Activated CD4-positive, alpha-beta T cell treated with anti-CD3 and anti-CD28 coated beads, Interleukin-2, amount 50 U/mL, for 48 hours (primary cell): ENCODE measurements around the gene STARD8.
"Not testable (repeated sequence)": the region's sequence is repeated elsewhere in the genome, so short reads cannot be mapped to it uniquely, and the experiment has no call there.

Experiments
- DNase-seq, 2 experiments: peaks; one replicate each; pipeline ENCODE4 v3.0.0-alpha.2; 2020

Gene STARD8

DNA sequence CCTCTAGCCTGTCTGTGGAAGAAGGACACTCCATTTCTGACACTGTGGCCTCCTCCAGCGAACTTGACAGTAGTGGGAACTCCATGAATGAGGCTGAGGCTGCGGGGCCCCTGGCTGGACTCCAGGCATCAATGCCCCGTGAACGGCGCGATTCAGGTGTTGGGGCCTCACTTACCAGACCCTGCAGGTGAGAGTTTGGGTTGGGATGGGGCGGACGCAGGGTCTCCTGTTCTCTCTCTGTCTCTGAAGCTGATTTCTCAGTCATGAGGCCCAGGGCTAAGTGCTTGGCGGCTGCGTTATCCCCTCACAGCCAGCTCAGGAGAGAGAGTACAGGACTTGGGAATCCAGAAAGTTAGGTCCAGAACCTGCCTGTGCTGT is 71.0 kb downstream of the STARD8 start:
- no peak for DNase-seq

DNA sequence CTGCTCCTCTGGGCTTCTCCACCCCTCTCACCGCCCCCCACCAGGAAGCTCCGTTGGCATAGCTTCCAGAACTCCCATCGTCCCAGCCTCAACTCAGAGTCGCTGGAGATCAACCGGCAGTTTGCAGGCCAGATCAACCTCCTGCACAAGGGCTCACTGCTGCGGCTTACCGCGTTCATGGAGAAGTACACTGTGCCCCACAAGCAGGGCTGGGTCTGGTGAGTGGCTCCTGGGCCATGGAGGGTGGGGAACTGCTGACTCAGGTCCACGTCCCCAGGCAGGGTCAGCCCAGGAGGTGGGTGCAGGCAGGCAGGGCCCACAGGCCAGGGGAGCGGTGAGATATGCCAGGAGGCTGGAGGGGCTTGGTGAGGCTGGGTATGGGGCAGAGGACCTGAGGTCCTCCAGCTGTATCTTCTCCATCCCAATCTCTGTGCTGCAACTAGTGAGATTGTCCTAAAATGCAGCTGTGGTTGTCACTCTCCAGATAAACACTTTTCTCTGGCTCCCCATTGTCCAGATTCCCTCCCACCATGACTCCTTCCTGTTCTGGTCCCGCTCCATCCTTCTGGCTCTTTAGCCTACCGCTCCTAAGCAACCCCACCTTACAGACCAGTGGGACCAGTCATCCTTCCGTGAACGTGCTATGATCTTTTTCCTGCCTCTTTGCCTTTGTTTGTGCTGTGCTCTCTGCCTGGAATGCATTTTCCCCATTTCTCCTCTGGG is 71.9 kb downstream of the STARD8 start:
- no peak for DNase-seq

DNA sequence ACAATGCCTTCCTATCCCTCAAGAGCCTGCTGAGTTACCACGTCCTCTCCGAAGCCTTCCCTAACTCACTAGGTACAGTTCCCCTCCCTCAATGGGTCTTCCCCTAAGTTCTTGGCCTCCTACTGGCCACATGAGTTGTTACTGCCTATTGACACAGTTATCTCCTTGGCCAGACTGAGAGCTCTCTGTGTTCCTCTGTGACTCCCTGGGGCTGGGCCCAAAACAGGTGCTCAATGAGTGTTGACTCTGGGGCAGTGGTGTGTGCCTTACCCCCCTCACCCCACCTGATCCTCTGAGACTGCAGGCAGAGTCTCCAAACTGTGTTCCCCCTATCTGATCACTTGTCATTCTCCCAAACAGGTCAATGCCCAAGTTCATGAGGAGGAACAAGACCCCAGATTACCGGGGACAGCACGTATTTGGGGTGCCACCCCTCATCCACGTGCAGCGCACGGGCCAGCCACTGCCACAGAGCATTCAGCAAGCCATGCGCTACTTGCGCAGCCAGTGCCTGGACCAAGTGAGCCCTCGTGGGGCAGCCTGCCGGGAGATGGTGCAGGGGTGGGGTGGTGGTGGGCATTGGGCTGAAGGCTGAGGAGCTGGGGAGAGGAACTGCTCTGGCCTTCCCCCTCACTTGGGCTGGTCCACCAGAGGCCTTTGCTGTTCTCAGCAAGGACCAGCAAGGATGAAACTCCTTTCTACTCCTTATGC is 72.6 kb downstream of the STARD8 start:
- no peak for DNase-seq

DNA sequence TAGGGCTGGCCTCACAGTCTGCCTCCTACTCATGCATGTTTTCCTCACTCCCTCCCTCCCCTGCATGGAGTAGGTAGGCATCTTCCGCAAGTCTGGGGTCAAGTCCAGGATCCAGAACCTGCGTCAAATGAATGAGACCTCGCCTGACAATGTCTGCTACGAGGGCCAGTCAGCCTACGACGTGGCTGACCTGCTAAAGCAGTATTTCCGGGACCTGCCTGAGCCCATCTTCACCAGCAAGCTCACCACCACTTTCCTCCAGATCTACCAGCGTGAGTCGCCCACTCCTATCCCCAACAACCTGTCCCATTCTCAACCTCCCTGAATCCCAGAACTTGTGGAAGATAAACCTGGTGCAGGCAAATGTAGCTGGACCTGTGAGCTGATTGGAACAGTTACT is 73.4 kb downstream of the STARD8 start:
- no peak for DNase-seq

DNA sequence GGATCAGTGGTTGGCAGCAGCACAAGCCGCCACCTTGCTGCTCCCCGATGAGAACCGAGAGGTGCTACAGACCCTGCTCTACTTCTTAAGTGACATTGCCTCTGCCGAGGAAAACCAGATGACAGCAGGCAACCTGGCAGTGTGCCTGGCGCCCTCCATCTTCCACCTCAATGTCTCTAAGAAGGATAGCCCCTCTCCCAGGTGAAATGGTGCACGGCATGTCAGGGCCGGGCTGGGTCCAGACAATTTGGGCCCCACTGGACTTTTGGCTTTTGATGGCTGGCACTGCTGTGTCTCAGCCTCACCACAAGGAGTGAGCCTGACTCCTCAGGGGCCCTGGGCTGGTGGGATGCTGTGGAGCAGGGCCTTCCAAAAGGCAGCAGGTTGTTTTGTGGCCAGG is 74.1 kb downstream of the STARD8 start:
- DNase-seq: no peak

DNA sequence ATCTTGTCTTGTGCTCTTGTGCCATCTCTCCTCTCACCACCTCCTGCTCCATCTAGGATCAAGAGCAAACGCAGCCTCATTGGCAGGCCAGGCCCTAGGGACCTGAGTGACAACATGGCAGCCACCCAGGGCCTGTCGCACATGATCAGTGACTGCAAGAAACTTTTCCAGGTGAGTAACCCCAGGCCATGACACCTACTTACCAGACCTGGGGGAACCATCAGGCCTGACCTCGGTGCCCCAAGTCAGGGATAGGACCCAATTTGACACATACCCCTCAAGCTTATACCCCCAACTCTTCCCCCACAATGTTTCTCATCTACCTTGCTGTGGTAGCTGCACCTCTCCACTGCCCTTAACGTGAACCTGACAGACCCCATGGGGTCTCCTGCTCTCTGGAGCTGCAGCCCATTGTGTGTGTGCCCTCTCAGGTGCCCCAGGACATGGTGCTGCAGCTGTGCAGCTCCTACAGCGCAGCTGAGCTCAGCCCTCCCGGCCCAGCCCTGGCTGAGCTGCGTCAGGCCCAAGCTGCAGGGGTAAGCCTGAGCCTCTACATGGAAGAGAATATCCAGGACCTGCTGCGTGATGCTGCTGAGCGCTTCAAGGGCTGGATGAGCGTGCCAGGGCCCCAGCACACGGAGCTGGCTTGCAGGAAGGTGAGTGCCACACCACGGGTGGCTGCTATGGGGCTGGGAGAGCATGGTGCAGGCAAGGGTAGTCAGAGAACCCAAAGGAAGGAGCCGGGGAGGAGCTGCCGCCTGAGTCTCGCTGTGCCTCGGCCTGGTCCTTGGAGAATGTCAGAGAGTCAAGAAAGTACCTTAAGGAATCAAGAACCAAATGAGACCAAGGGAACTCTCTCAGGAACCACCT is 74.8 kb downstream of the STARD8 start:
- DNase-seq: no peak

DNA sequence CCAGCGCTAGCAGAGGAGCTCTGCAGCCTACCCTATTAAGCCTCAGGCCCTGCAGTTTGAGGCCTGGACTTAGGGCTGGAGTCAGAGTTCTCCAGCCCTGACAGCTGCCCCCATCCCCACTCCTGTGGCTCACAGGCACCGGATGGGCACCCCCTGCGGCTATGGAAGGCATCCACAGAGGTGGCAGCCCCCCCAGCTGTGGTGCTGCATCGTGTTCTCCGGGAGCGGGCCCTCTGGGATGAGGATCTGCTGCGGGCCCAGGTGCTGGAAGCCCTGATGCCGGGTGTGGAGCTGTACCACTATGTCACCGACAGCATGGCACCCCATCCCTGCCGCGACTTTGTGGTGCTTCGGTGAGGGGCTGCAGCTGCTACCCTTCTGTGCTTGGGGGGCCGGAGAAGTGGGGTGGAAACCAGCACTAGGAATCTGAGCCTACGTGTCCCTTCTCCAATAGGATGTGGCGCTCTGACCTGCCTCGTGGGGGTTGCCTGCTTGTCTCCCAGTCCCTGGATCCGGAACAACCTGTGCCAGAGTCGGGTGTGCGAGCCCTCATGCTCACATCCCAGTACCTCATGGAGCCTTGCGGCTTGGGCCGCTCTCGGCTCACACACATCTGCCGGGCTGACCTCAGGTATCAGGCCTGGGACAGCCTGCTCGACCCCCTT is 76.2 kb downstream of the STARD8 start:
- no peak for DNase-seq

DNA sequence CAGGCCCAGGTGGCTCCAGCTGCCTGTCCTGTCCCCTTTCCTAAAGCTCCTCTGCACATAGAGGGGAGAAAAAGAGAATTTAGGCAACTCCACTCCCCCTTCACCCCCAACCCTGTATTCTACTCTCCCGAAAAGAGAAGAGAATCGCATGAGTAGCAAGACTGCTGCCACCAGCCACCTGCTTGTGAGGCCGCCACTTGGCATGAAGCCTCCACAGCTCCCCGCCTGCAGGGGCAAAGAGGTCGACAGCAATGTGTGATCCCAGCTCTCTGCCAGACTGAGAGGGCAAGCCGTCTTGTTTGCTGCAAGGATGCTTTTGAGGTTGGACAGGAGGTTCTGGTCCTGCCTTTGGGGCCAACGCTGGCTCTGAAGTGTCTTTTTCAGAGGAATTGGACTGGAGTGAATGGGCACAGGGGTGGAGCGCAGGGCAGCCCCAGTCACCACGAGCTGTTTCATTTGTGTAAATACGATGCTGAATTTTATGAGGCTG is 77.1 kb downstream of the STARD8 start:
- DNase-seq: no peak

DNA sequence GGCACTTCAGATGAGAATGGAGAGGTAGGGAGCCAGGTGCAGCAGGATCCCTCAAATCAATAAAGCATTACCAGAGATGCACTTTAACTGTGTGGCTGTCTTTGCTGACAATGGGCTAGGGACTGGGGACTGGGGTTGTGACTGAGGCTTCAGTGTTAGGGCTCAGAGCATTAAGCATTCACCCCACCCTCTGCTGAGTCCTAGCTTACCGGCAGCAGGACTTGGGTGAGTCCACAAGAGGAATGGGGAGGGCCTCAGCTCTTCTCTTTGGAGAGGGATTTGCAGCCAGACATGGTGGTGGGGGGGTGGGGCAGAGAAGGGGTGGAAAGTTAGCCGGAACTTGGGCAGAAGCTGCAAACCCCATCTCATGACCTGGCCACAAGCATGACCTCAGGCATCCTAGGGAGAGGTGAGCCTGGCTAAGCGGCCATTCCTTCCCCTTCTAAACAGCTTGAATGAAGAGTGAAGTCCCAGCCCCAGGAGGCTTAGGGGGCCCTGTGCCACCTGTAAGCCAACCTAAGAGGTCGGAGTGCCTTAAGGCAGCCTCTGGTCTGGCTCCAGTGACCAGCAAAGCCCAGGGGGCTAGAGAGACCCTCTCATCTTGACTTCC is 78.4 kb downstream of the STARD8 start:
- DNase-seq: no peak

DNA sequence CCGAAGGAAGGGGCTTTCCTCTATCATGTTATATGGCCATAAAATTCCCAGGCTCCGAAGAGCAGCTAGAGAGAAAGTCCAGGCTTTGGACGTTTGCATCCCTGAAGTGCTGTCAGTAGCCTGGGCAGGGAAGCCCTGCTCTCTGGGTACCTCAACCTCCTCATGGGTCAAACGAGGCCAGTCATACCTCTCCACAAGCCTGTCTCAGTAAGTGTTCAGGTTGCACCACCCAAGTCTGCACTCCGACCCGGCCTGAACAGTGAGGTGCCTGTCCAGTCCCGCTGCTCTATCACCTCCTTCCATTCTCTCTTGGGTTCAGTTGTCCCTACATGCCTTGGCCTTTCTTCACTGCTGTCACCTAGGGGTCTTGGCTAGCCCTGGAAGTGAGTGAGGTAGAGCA is 78.9 kb downstream of the STARD8 start:
- no peak for DNase-seq

DNA sequence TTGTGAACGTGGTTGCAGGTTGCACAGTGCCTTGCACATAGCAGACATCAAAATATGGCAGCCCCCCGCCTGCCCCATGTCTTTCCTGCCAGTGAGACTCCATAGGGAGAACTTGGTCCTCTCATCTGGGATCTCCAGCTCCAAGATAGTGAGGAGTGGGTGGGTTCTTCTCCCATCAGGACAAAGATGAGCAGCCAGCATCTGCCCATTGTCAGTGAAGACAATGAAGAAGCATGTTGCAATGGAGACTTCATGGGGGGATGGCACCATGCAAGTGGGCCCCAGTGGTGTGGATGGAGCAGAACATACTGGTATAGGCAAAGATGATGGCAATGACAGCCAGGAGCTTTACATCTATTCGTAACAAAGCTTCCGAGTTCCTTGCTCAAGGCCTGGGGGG is 80.2 kb downstream of the STARD8 start:
- DNase-seq: no peak

DNA sequence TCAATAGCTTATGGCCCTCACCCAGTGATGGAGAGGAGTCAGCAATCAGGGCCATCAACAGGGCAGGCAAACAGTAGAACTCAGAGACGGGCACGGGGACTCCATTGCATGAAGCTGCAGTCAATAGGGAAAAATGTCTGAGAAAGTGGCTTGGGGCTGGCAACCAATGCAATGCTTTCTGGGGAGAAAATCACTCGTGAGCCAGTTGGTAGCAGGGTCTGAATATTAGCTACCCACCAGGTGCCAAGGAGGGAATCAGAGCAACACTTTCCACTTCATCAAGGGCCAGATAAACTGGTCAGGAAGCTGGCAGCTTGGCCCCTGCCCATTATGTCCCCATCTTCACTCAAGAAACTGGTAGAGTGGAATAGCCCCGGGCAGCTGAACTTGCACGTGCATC is 80.7 kb downstream of the STARD8 start:
- DNase-seq: no peak

DNA sequence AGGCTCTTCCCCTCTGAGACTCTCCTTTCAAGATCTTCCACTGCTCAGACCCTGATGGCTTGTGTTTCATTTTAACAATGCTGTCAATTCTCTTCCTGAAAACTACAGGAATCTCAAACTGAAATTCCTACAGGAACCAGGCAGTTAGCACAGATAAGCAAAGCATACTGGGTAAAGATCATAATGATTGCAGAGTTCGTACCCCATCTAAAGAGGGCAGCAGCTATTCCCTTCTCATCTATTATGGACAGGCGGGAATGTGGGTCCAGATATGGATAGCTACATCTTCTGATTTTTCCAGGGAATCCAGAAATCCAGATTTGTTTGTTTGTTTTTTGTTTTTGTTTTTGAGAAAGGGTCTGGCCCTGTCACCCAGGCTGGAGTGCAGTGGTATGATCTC is 83.8 kb downstream of the STARD8 start:
- DNase-seq: no peak

DNA sequence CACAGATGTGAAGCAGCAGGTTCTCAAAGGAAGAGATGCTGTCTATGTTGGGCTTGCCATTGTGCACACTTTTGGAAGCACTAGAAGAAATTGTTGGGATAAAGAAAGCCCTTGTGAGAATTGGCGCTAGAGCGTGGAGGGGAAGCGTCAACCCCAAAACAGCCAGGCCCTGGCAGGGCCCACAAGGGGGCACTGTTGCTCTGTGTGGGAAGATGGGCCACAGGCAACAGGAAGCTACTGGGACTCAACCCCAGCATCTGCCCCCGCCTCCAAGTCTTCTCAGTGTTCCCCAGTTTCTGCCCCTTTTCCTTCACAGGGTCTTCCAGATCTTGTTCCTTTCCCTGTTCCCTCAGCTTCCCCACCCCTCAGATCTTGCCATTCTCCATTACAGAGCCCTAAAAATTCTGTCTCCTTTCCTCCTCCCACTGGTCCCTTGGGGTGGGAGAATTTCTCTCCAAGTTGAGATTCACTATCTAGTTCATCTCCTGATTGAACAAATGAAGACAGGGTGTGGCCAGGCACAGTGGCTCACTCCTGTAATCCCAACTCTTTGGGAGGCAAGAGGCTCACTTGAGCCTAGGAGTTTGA is 85.5 kb downstream of the STARD8 start:
- peak; percentile 70 to 74 for DNase-seq

DNA sequence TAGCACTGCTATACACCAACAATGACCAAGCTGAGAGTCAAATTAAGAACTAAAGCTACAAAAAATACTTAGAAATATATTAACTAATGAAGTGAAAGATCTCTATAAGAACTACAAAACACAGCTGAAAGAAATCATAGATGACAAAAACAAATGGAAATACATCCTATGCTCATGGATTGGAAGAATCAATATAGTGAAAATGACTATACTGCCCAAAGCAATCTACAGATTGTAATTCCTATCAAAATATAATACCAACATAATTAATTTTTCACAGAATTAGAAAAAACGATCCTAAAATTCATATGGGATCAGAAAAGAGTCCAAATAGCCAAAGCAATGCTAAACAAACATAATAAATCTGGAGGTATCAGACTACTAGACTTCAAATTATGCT is 87.8 kb downstream of the STARD8 start:
- DNase-seq: no peak

DNA sequence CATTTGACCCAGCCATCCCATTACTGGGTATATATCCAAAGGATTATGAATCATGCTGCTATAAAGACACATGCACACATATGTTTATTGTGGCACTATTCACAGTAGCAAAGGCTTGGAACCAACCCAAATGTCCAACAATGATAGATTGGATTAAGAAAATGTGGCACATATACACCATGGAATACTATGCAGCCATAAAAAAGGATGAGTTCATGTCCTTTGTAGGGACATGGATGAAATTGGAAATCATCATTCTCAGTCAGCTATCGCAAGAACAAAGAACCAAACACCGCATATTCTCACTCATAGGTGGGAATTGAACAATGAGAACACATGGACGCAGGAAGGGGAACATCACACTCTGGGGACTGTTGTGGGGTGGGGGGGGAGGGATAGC is 94.4 kb downstream of the STARD8 start:
- DNase-seq: not testable (repeated sequence)

DNA sequence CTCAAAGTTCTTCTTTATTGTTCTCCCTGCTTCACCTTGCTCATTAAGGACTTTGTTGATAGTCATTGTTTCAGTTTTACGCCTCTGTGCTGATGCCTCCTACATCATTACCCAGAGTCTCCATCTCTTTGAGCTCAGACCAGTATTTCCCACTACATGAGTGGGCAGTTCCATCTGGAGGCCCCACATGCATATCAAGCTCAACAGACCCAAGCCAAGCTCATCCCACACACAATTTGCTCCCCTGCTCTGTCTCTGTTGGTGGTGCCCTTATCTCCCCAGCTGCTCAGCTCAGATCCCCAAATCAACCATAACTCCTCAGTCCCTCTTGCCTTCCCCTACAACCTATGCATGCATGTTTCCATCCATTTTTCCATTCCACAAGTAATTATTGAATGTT is 96.3 kb downstream of the STARD8 start:
- DNase-seq: no peak

DNA sequence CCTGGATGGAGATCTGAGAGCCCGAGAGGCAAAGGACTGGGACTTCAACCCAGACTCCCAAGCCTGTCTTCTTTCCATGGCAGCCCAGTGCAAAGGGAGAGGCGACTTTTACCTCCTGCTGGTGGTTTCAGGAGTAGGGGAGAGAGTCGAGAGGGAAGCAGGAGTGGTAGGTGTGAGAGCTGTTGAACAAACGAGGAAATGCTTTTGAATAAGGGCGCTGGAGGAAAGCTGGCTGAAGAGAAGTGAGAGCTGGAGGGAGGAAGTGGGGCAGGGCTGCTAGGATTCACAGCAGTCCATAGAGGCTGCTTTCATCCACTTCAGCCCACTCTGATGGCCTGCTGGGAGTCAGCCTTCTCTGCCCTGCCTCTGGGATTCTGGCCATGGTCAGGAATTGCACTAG is 99.5 kb downstream of the STARD8 start:
- DNase-seq: no peak

DNA sequence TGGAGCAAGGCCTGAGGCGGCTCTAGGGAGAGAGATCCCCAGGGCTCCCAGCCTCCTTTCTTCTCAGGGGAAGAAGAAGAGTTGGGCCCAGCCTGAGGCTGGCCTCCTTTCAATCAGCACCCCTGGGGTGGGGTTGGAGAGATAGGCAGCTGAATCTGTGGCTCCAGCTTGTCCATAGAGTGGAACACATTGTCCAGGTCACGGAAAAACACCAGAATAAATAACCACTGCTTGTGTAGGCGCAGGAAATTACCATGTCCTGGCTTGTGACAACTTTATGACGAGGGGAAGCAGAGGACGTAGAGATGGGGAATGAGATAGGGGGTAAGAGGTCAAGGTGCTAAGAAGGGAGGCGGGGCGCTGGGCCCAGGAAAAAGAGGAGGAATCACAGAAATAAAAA is 100.6 kb downstream of the STARD8 start:
- DNase-seq: no peak

DNA sequence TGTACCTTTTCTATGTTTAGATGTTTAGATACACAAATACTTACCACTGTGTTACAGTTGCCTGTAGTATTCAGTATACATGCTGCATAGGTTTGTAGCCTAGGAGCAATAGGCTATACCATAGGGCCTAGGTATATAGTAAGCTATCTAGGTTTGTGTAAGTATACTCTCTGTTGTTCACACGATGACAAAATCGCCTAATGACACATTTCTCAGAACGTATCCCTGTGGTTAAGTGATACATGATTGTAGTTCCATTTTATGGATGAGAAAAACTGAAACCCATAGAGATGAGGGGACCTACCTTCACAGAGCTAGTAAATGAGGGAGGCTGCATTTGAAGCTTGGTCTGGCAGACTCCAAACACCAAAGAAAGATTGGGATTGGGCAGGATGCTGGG is 102.0 kb downstream of the STARD8 start:
- DNase-seq: no peak

DNA sequence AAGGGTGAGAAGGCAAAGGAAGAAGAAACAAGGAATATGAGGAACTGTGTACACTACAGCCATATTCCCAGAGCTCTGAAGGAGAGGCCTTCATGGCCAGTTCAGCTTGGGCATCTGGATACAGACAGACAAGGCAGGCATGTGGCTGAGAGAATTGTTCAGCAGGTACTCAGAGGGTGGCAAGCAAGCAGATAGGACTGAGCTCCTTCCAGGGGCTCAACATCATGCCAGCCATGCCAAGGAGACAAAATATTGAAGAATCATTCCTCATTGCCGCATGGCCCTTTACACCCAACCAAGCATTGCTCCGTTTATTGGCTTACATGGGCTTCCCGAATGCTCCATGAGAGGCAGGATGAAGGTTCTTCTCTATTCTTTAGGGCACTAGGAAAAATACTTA is 102.8 kb downstream of the STARD8 start:
- DNase-seq: no peak

DNA sequence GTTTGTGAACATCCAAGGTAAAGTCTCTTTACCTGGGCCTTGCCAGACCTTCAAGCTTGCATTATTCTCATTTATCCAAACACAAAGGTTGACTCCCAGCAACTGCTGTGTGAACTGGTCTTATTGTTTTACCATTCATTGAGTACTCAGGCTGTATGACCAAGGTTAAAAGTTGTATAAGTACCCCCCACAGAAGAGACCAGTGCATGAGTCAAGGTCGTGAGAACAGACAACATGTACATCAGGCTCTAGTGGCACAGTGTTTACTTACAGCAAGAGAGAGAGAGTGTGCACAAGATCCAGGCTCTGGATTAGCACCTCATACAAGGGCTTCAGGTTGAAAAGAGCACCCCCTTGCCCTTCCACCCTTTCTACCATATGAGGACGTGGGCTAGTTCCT is 103.9 kb downstream of the STARD8 start:
- DNase-seq: no peak
